HL-60/S4 treated with retinoic acid at 250 ng/mL for 4 days and 3 days (cell line): ENCODE results near the gene CLIC5.
"Not testable (repeated sequence)": the region's sequence is repeated elsewhere in the genome, so short reads cannot be mapped to it uniquely, and the experiment has no call there.

ENCODE experiments used
- in situ Hi-C: fragments of 300-500 bp; cut with MboI; formaldehyde crosslinking; loops from 2 replicates; pipeline ENCODE4 v1.7.0; 2022; ENCODE audit warnings: low sequenced_read_pairs

CLIC5 gene

GRCh38 chr6:45929421-45930361 is 86.0 kb downstream of the CLIC5 start:
- in situ Hi-C loops, result no loop called here

- in situ Hi-C loops, result no loop called here
Observed at GRCh38 chr6:45928721-45929305, 86.8 kb downstream of the CLIC5 start.

GRCh38 chr6:45927421-45928320 is 88.0 kb downstream of the CLIC5 start:
- in situ Hi-C loops, result no loop called here

GRCh38 chr6:45926423-45926822 is 89.2 kb downstream of the CLIC5 start:
- in situ Hi-C loops, result not testable (repeated sequence)

- in situ Hi-C loops, result loop anchor here (25.0 kb wide), 3 partner anchors 488 to 1463 kb away; no protein-coding TSS in a partner anchor
Observed at GRCh38 chr6:45924763-45925342, 90.8 kb downstream of the CLIC5 start.

GRCh38 chr6:45923831-45924391 is 91.7 kb downstream of the CLIC5 start:
- in situ Hi-C loops, result loop anchor here (25.0 kb wide), 3 partner anchors 487 to 1462 kb away; no protein-coding TSS in a partner anchor

GRCh38 chr6:45922728-45923351 is 92.8 kb downstream of the CLIC5 start:
- in situ Hi-C loops, result loop anchor here (25.0 kb wide), 3 partner anchors 486 to 1461 kb away; no protein-coding TSS in a partner anchor

GRCh38 chr6:45921691-45922281 is 93.9 kb downstream of the CLIC5 start:
- in situ Hi-C loops, result loop anchor here (25.0 kb wide), 3 partner anchors 484 to 1459 kb away; no protein-coding TSS in a partner anchor

GRCh38 chr6:45920819-45921511 is 94.7 kb downstream of the CLIC5 start:
- in situ Hi-C loops, result loop anchor here (25.0 kb wide), 3 partner anchors 484 to 1459 kb away; no protein-coding TSS in a partner anchor

GRCh38 chr6:45917439-45917838 is 98.2 kb downstream of the CLIC5 start:
- in situ Hi-C loops, result loop anchor here (25.0 kb wide), 3 partner anchors 480 to 1455 kb away; no protein-coding TSS in a partner anchor

- in situ Hi-C loops, result loop anchor here (25.0 kb wide), 3 partner anchors 479 to 1454 kb away; no protein-coding TSS in a partner anchor
Observed at GRCh38 chr6:45916692-45917091, 99.0 kb downstream of the CLIC5 start.

- in situ Hi-C loops, result loop anchor here (25.0 kb wide), 3 partner anchors 479 to 1454 kb away; no protein-coding TSS in a partner anchor
Observed at GRCh38 chr6:45915780-45916468, 99.7 kb downstream of the CLIC5 start.

GRCh38 chr6:45911691-45912090 is 104.0 kb downstream of the CLIC5 start:
- in situ Hi-C loops, result loop anchor here (25.0 kb wide), 3 partner anchors 474 to 1449 kb away; no protein-coding TSS in a partner anchor

GRCh38 chr6:45903959-45904358 is 111.7 kb downstream of the CLIC5 start:
- in situ Hi-C loops, result loop anchor here (25.0 kb wide), 3 partner anchors 467 to 1442 kb away; no protein-coding TSS in a partner anchor

- in situ Hi-C loops, result loop anchor here (25.0 kb wide), 3 partner anchors 466 to 1441 kb away; no protein-coding TSS in a partner anchor
Observed at GRCh38 chr6:45902984-45903383, 112.7 kb downstream of the CLIC5 start.

- in situ Hi-C loops, result loop anchor here (25.0 kb wide), 3 partner anchors 465 to 1440 kb away; no protein-coding TSS in a partner anchor
Observed at GRCh38 chr6:45901767-45902650, 113.7 kb downstream of the CLIC5 start.
